Measurements from ENCODE around the gene C6orf132.
A peak's percentile ranks its signal among the peaks of the same experiment; 100 is the strongest.

Gene C6orf132

GRCh38 chr6:42086046-42087035 lies 56.1 kb downstream of the C6orf132 start:
- DNase-seq = no peak

GRCh38 chr6:42084889-42085288 lies 57.5 kb downstream of the C6orf132 start:
- no peak overlapping the region for H2BK12ac ChIP-seq (ENCODE audit: low read length)
- no peaks in the 10 kb centered on the region for H3K27me3 ChIP-seq (ENCODE audit: insufficient read depth, low read length)
- H2AFZ ChIP-seq (ENCODE audit: insufficient read depth, low read length, poor library complexity) = no peak overlapping the region
- no peaks in the 10 kb centered on the region for H3K79me1 ChIP-seq (ENCODE audit: low read length)
- H4K8ac ChIP-seq (ENCODE audit: low read depth, low read length) = no peak overlapping the region
- no peak overlapping the region for H3K4ac ChIP-seq (ENCODE audit: low read depth, low read length)
- no peak overlapping the region for H3K4me2 ChIP-seq (ENCODE audit: low read length)
- H3K4me3 ChIP-seq (ENCODE audit: low read depth, low read length) = no peak overlapping the region
- H3K79me2 ChIP-seq (ENCODE audit: control insufficient read depth, insufficient read depth, low read length, poor library complexity) = no peaks in the 10 kb centered on the region
- no peak overlapping the region for H2AK5ac ChIP-seq (ENCODE audit: low read length)
- H2BK5ac ChIP-seq (ENCODE audit: low read depth, low read length, poor library complexity) = no peak overlapping the region
- H3K18ac ChIP-seq (ENCODE audit: low read length) = no peak overlapping the region
- no CpG with 5 or more reads among the region's 5 CpGs for WGBS (ENCODE audit: extremely low coverage, insufficient coverage, insufficient read length)
- peaks cover 2 to 4% of the 10 kb centered on the region in 2 experiments for H3K4me1 ChIP-seq (ENCODE audit: control insufficient read depth in 1 of 2, insufficient read depth in 2 of 2, low read length in 2 of 2)
- no peak overlapping the region for H2BK120ac ChIP-seq (ENCODE audit: insufficient read depth, low read length, poor library complexity)
- H3K14ac ChIP-seq (ENCODE audit: low read length) = no peak overlapping the region
- H3K23ac ChIP-seq (ENCODE audit: low read length) = no peak overlapping the region
- no peak overlapping the region for H4K12ac ChIP-seq (ENCODE audit: low read depth, low read length)
- no peak overlapping the region for H3K9ac ChIP-seq (ENCODE audit: low read length)
- DNase-seq = peak in 1 of 2 donors; percentile 35
- no peak overlapping the region for H4K91ac ChIP-seq (ENCODE audit: low read depth, low read length)
- no peaks in the 10 kb centered on the region for H3K9me3 ChIP-seq (ENCODE audit: insufficient read depth, low read depth, low read length)
- no peak overlapping the region for H3K27ac ChIP-seq (ENCODE audit: low read depth, low read length)
- H3K36me3 ChIP-seq (ENCODE audit: control insufficient read depth in 1 of 2, insufficient read depth in 2 of 2, low read length in 2 of 2) = peaks cover 2% of the 10 kb centered on the region in 2 experiments

More at GRCh38 chr6:42086046-42087035, 56.1 kb downstream of the C6orf132 start:
- Histone ChIP-seq H3K9ac (ENCODE audit: low read length) (no peak overlapping the region), H3K79me2 (ENCODE audit: control insufficient read depth, insufficient read depth, low read length, poor library complexity) (no peaks in the 10 kb centered on the region), H3K79me1 (ENCODE audit: low read length) (no peaks in the 10 kb centered on the region), H2BK12ac (ENCODE audit: low read length) (no peak overlapping the region), H3K36me3 (ENCODE audit: control insufficient read depth in 1 of 2, insufficient read depth in 2 of 2, low read length in 2 of 2) (no peaks in the 10 kb centered on the region), H3K4ac (ENCODE audit: low read depth, low read length) (no peak overlapping the region), H4K8ac (ENCODE audit: low read depth, low read length) (no peak overlapping the region), H3K4me2 (ENCODE audit: low read length) (no peak overlapping the region), H4K12ac (ENCODE audit: low read depth, low read length) (no peak overlapping the region), H2AFZ (ENCODE audit: insufficient read depth, low read length, poor library complexity) (no peak overlapping the region), H4K91ac (ENCODE audit: low read depth, low read length) (no peak overlapping the region), H3K23ac (ENCODE audit: low read length) (no peak overlapping the region), H3K18ac (ENCODE audit: low read length) (no peak overlapping the region), H3K9me3 (ENCODE audit: insufficient read depth, low read depth, low read length) (no peaks in the 10 kb centered on the region), H2AK5ac (ENCODE audit: low read length) (no peak overlapping the region), H2BK5ac (ENCODE audit: low read depth, low read length, poor library complexity) (no peak overlapping the region), H3K4me1 (ENCODE audit: control insufficient read depth in 1 of 2, insufficient read depth in 2 of 2, low read length in 2 of 2) (peaks cover 2 to 4% of the 10 kb centered on the region in 2 experiments), H3K27me3 (ENCODE audit: insufficient read depth, low read length) (no peaks in the 10 kb centered on the region), H2BK120ac (ENCODE audit: insufficient read depth, low read length, poor library complexity) (no peak overlapping the region), H3K14ac (ENCODE audit: low read length) (no peak overlapping the region), H3K27ac (ENCODE audit: low read depth, low read length) (no peak overlapping the region), H3K4me3 (ENCODE audit: low read depth, low read length) (no peak overlapping the region)
- WGBS (ENCODE audit: extremely low coverage, insufficient coverage, insufficient read length) = no CpG with 5 or more reads among the region's 22 CpGs

GRCh38 chr6:42083530-42083929 lies 58.9 kb downstream of the C6orf132 start:
- H4K8ac ChIP-seq (ENCODE audit: low read depth, low read length) = no peak overlapping the region
- peaks cover 2 to 4% of the 10 kb centered on the region in 2 experiments for H3K36me3 ChIP-seq (ENCODE audit: control insufficient read depth in 1 of 2, insufficient read depth in 2 of 2, low read length in 2 of 2)
- no peaks in the 10 kb centered on the region for H3K27me3 ChIP-seq (ENCODE audit: insufficient read depth, low read length)
- H2AK5ac ChIP-seq (ENCODE audit: low read length) = no peak overlapping the region
- no peak overlapping the region for H3K14ac ChIP-seq (ENCODE audit: low read length)
- H2BK120ac ChIP-seq (ENCODE audit: insufficient read depth, low read length, poor library complexity) = no peak overlapping the region
- H3K79me2 ChIP-seq (ENCODE audit: control insufficient read depth, insufficient read depth, low read length, poor library complexity) = no peaks in the 10 kb centered on the region
- no peaks in the 10 kb centered on the region for H3K79me1 ChIP-seq (ENCODE audit: low read length)
- H3K4ac ChIP-seq (ENCODE audit: low read depth, low read length) = no peak overlapping the region
- DNase-seq = no peak
- no CpG with 5 or more reads among the region's 5 CpGs for WGBS (ENCODE audit: extremely low coverage, insufficient coverage, insufficient read length)
- H2AFZ ChIP-seq (ENCODE audit: insufficient read depth, low read length, poor library complexity) = no peak overlapping the region
- H3K27ac ChIP-seq (ENCODE audit: low read depth, low read length) = no peak overlapping the region
- peaks cover 2 to 4% of the 10 kb centered on the region in 2 experiments for H3K4me1 ChIP-seq (ENCODE audit: control insufficient read depth in 1 of 2, insufficient read depth in 2 of 2, low read length in 2 of 2)
- H4K91ac ChIP-seq (ENCODE audit: low read depth, low read length) = no peak overlapping the region
- H3K4me2 ChIP-seq (ENCODE audit: low read length) = no peak overlapping the region
- H2BK12ac ChIP-seq (ENCODE audit: low read length) = no peak overlapping the region
- no peak overlapping the region for H3K9ac ChIP-seq (ENCODE audit: low read length)
- no peak overlapping the region for H4K12ac ChIP-seq (ENCODE audit: low read depth, low read length)
- no peak overlapping the region for H3K18ac ChIP-seq (ENCODE audit: low read length)
- H3K23ac ChIP-seq (ENCODE audit: low read length) = no peak overlapping the region
- H3K9me3 ChIP-seq (ENCODE audit: insufficient read depth, low read depth, low read length) = no peaks in the 10 kb centered on the region
- H2BK5ac ChIP-seq (ENCODE audit: low read depth, low read length, poor library complexity) = no peak overlapping the region
- no peak overlapping the region for H3K4me3 ChIP-seq (ENCODE audit: low read depth, low read length)

- Histone ChIP-seq H3K9me3 (ENCODE audit: insufficient read depth, low read depth, low read length) (no peaks in the 10 kb centered on the region), H3K79me2 (ENCODE audit: control insufficient read depth, insufficient read depth, low read length, poor library complexity) (no peaks in the 10 kb centered on the region), H3K14ac (ENCODE audit: low read length) (no peak overlapping the region), H3K27me3 (ENCODE audit: insufficient read depth, low read length) (no peaks in the 10 kb centered on the region), H3K4ac (ENCODE audit: low read depth, low read length) (no peak overlapping the region), H3K18ac (ENCODE audit: low read length) (no peak overlapping the region), H4K12ac (ENCODE audit: low read depth, low read length) (no peak overlapping the region), H3K4me1 (ENCODE audit: control insufficient read depth in 1 of 2, insufficient read depth in 2 of 2, low read length in 2 of 2) (no peaks in the 10 kb centered on the region), H4K91ac (ENCODE audit: low read depth, low read length) (no peak overlapping the region), H3K9ac (ENCODE audit: low read length) (no peak overlapping the region), H3K36me3 (ENCODE audit: control insufficient read depth in 1 of 2, insufficient read depth in 2 of 2, low read length in 2 of 2) (peaks cover 8 to 20% of the 10 kb centered on the region in 2 experiments), H3K27ac (ENCODE audit: low read depth, low read length) (no peak overlapping the region), H2AFZ (ENCODE audit: insufficient read depth, low read length, poor library complexity) (no peak overlapping the region), H2AK5ac (ENCODE audit: low read length) (no peak overlapping the region), H3K23ac (ENCODE audit: low read length) (no peak overlapping the region), H3K4me3 (ENCODE audit: low read depth, low read length) (no peak overlapping the region), H3K4me2 (ENCODE audit: low read length) (no peak overlapping the region), H3K79me1 (ENCODE audit: low read length) (no peaks in the 10 kb centered on the region), H2BK5ac (ENCODE audit: low read depth, low read length, poor library complexity) (no peak overlapping the region), H4K8ac (ENCODE audit: low read depth, low read length) (no peak overlapping the region), H2BK120ac (ENCODE audit: insufficient read depth, low read length, poor library complexity) (no peak overlapping the region), H2BK12ac (ENCODE audit: low read length) (no peak overlapping the region)
- no CpG with 5 or more reads among the region's 10 CpGs for WGBS (ENCODE audit: extremely low coverage, insufficient coverage, insufficient read length)
- DNase-seq = no peak
These were observed 62.4 kb downstream of the C6orf132 start for GRCh38 chr6:42079941-42080464.
